Hepatocyte (in vitro differentiated cells): ENCODE measurements around the gene SSBP3. TPM values are rescaled to one million over a fixed set of nuclear protein-coding genes. Genes with fewer than 3 reads are reported as not detected.

Experiments used
- DNase-seq: peaks from one replicate; pipeline ENCODE4 v3.0.0-alpha.2; 2016; ENCODE audit warnings: low spot score
- H2AFZ ChIP-seq: fragments of 200-600 bp; sonication (generic); 2 replicates; pipeline ENCODE4 v1.6.0; 2016; ENCODE audit warnings: antibody characterized with exemption, mild to moderate bottlenecking
- H3K27ac ChIP-seq: fragments of 200-600 bp; sonication (generic); 2 replicates; pipeline ENCODE4 v1.5.1; 2016; ENCODE audit warnings: mild to moderate bottlenecking
- H3K27me3 ChIP-seq: fragments of 200-600 bp; sonication (generic); 2 replicates; pipeline ENCODE4 v1.6.1; 2016
- H3K36me3 ChIP-seq: fragments of 200-600 bp; sonication (generic); replicated peaks from 2 replicates; pipeline ENCODE4 v1.5.1; 2016; ENCODE audit warnings: low read depth; ENCODE audit not compliant: insufficient read depth
- H3K4me1 ChIP-seq: fragments of 200-600 bp; sonication (generic); 2 replicates; pipeline ENCODE4 v1.5.1; 2016; ENCODE audit warnings: mild to moderate bottlenecking, moderate library complexity; ENCODE audit not compliant: insufficient read depth
- H3K4me2 ChIP-seq: fragments of 200-600 bp; sonication (generic); 2 replicates; pipeline ENCODE4 v1.6.0; 2016
- H3K4me3 ChIP-seq: fragments of 200-600 bp; sonication (generic); 2 replicates; pipeline ENCODE4 v1.5.1; 2016; ENCODE audit warnings: mild to moderate bottlenecking
- H3K79me2 ChIP-seq: fragments of 200-600 bp; sonication (generic); 2 replicates; pipeline ENCODE4 v1.6.0; 2017; ENCODE audit warnings: mild to moderate bottlenecking
- H3K9me2 ChIP-seq: fragments of 200-600 bp; sonication (generic); replicated peaks from 2 replicates; pipeline ENCODE4 v1.6.0; 2017; ENCODE audit warnings: mild to moderate bottlenecking; ENCODE audit not compliant: insufficient read depth
- H3K9me3 ChIP-seq: fragments of 200-600 bp; sonication (generic); 2 replicates; pipeline ENCODE4 v1.5.1; 2016; ENCODE audit warnings: low read depth, mild to moderate bottlenecking
- H4K20me1 ChIP-seq: fragments of 200-600 bp; sonication (generic); 2 replicates; pipeline ENCODE4 v1.6.0; 2016; ENCODE audit warnings: mild to moderate bottlenecking; ENCODE audit not compliant: insufficient read depth, poor library complexity, severe bottlenecking
- EZH2 ChIP-seq: fragments of 200-600 bp; sonication (generic); IDR thresholded peaks from 2 replicates; pipeline ENCODE4 v1.6.1; 2016; ENCODE audit warnings: antibody characterized with exemption, mild to moderate bottlenecking, borderline replicate concordance
- EZH2phosphoT487 ChIP-seq: fragments of 200-600 bp; sonication (generic); IDR thresholded peaks from one replicate; pipeline ENCODE4 v1.6.1; 2018; ENCODE audit warnings: antibody characterized with exemption, mild to moderate bottlenecking, low read depth, moderate library complexity; ENCODE audit not compliant: unreplicated experiment, severe bottlenecking
- WGBS: methylation state at CpG from one replicate; pipeline ENCODE4 v1.1.6; 2016; ENCODE audit warnings: low lambda C conversion rate; ENCODE audit errors: missing lambda C conversion rate; 5-methylcytosine and 5-hydroxymethylcytosine counted together
- polyA plus RNA-seq: library from polyadenylated mRNA; unstranded; fragments of >200 nt; fragmentation: Nextera tagmentation; extraction: Ambion mirVana; gene quantifications from 2 replicates; pipeline ENCODE4 v1.2.1, GENCODE V29; 2016
- total RNA-seq: library from RNA; depleted of rRNA; stranded (reverse); fragments of >200 nt; gene quantifications from 2 replicates; pipeline ENCODE4 v1.2.3, GENCODE V29; 2014
- TF ChIP-seq, protein P1 (sequence below): fragments of 200-600 bp; sonication (generic); IDR thresholded peaks from 2 replicates; pipeline ENCODE4 v1.5.1; 2016; ENCODE audit warnings: antibody characterized with exemption, mild to moderate bottlenecking; ENCODE audit not compliant: poor library complexity

Gene SSBP3
- total and polyA plus RNA-seq, 2 experiments from 2014 or later = 25.8 to 47.2 TPM

DNA sequence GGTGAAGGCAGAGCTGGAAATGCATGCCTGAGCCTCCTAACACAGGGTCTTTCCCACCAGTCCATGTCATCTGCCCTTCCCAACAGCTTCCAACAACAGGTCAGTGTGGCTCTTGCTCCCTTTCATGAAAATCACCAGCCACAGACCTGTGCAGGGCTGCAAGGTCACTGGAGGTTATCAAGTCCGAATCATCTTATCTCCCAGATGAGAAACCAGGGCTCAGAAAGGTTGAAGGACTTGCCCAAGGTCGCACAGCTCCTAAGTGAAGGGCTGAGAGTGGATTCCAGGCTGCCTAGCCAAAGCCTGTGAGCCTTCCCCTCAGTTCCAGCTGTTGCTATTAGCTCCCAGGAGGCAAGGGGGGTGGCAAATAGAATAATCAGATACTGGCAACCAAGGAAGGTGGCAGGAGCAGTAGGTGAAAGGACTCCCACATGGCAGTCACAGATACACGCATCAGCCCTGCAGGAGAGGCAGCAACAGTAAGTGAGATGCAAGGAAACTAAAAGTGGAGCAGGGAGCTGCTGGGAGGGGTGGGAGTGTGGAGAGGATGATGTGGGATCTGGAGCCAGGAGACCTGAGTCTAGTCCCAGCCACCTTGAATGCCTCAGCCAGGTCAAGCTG lies 74.2 kb downstream of the SSBP3 start:
- TF ChIP-seq EZH2 = no peak
- TF ChIP-seq, protein P1, sequence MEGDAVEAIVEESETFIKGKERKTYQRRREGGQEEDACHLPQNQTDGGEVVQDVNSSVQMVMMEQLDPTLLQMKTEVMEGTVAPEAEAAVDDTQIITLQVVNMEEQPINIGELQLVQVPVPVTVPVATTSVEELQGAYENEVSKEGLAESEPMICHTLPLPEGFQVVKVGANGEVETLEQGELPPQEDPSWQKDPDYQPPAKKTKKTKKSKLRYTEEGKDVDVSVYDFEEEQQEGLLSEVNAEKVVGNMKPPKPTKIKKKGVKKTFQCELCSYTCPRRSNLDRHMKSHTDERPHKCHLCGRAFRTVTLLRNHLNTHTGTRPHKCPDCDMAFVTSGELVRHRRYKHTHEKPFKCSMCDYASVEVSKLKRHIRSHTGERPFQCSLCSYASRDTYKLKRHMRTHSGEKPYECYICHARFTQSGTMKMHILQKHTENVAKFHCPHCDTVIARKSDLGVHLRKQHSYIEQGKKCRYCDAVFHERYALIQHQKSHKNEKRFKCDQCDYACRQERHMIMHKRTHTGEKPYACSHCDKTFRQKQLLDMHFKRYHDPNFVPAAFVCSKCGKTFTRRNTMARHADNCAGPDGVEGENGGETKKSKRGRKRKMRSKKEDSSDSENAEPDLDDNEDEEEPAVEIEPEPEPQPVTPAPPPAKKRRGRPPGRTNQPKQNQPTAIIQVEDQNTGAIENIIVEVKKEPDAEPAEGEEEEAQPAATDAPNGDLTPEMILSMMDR = no peak
- no peak for TF ChIP-seq EZH2phosphoT487
- DNase-seq = no peak
- no peak overlapping the region for H2AFZ ChIP-seq
- H3K27me3 ChIP-seq = no peaks in the 10 kb centered on the region
- H3K4me3 ChIP-seq = no peak overlapping the region
- WGBS = 61% methylated on average over 3 of the region's 3 CpGs
- no peaks in the 10 kb centered on the region for H3K36me3 ChIP-seq
- peaks cover 59% of the 10 kb centered on the region for H3K4me1 ChIP-seq
- peak overlapping the region; percentile 71 for H3K27ac ChIP-seq
- peaks cover 36% of the 10 kb centered on the region for H4K20me1 ChIP-seq
- peaks cover 87% of the 10 kb centered on the region for H3K79me2 ChIP-seq
- peak overlapping the region; percentile 13 for H3K4me2 ChIP-seq
- no peaks in the 10 kb centered on the region for H3K9me3 ChIP-seq
- no peaks in the 10 kb centered on the region for H3K9me2 ChIP-seq

DNA sequence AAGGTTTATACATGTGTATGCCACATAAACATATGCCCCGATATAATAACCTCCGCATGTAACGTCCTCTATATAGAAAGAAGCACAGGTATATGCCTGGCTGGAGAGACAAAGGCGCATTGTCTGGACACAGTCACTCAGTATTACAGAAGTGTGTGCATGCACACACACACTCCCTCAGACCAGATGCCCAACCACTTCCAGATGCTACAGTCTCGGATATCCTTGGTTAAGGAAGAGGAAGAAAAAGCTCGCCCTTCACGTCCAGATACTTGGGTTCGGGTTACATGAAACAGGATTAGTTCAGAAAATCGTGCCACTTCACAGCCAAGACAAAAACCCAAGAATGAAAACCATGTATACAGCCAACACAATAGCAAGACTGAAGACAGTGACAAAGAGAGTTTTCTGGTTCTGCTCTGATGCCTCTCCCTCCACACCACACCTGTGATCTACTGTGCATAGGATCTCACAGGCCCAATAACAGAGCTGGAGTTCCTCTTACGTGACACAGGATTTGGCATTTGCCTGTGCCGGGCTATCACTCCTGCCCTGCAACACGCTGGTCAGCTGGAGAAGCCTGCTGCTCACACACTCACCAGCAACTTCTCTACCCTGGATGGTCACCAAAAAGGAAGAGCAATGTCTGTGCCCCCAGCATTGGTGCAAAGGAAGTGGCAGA lies 75.0 kb downstream of the SSBP3 start:
- Histone ChIP-seq H3K9me3 (no peaks in the 10 kb centered on the region), H3K27ac (peak overlapping the region; percentile 71), H3K36me3 (no peaks in the 10 kb centered on the region), H2AFZ (no peak overlapping the region), H3K9me2 (no peaks in the 10 kb centered on the region), H3K4me2 (peak overlapping the region; percentile 13), H3K27me3 (no peaks in the 10 kb centered on the region), H3K4me1 (peaks cover 57% of the 10 kb centered on the region), H3K79me2 (peaks cover 83% of the 10 kb centered on the region), H4K20me1 (peaks cover 36% of the 10 kb centered on the region), H3K4me3 (no peak overlapping the region)
- 60% methylated on average over 12 of the region's 12 CpGs for WGBS
- TF ChIP-seq, protein P1 = no peak
- no peak for TF ChIP-seq EZH2phosphoT487
- TF ChIP-seq EZH2 = no peak
- no peak for DNase-seq

DNA sequence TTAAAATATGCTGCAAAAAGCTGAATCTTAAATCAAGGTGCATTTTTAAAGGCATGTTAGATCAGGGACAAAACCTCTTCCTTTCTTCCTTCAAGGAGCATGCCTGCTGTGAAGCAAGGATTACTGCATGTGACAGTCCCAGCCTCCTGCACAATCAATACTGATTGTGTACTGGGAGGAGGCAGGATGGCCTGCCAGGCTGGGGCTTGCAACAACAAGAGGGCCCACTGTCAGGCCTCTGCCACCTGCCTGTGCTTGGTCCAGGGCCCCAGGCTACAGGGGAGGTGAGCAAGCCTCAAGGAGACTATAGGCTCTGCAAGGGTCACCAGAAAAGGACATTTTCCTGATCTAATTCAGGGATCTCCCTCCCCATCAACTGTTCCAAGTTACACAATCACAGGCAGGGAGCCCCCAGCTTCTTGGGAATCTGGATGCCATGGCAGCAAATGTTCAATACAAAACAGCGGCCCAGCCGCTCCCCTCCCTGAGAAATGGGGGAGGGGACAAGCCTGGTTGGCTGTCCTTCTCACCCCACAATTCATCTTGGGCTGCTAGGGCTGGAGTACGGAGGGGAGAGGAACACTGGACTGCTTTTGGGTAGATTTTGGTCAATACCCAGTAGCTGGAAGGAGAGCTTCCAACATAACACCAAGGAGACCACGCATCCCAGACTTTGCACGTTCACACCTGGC lies 76.7 kb downstream of the SSBP3 start:
- H3K27ac ChIP-seq = no peak overlapping the region
- no peak overlapping the region for H2AFZ ChIP-seq
- H3K9me3 ChIP-seq = no peaks in the 10 kb centered on the region
- peaks cover 93% of the 10 kb centered on the region for H3K79me2 ChIP-seq
- H3K4me2 ChIP-seq = no peak overlapping the region
- peaks cover 36% of the 10 kb centered on the region for H4K20me1 ChIP-seq
- DNase-seq = no peak
- no peak overlapping the region for H3K4me3 ChIP-seq
- H3K9me2 ChIP-seq = no peaks in the 10 kb centered on the region
- no peaks in the 10 kb centered on the region for H3K27me3 ChIP-seq
- 86% methylated on average over 5 of the region's 5 CpGs for WGBS
- no peaks in the 10 kb centered on the region for H3K36me3 ChIP-seq
- TF ChIP-seq EZH2phosphoT487 = no peak
- TF ChIP-seq, protein P1 = no peak
- TF ChIP-seq EZH2 = no peak
- peaks cover 60% of the 10 kb centered on the region for H3K4me1 ChIP-seq
